ENCODE results near the gene MRPL24. TPM values are rescaled to one million over a fixed set of nuclear protein-coding genes. Genes with fewer than 3 reads are reported as not detected.

Gene MRPL24
- total and polyA plus RNA-seq, 2 of the 13 experiments (the other 11 are each of a cell fraction or from before 2014, with no cell fraction given) = 38.1 to 42.9 TPM

GRCh38 chr1:156689035-156689952 is 51.6 kb downstream of the MRPL24 start (continued):
- TF ChIP-seq YEATS4 (CRISPR knock-in tag; IDR thresholded peaks at IDR 0.05; ENCODE audit: borderline replicate concordance) (no peak), NKX3-1 (CRISPR knock-in tag; IDR thresholded peaks at IDR 0.05) (no peak), ARNT (IDR thresholded peaks at IDR 0.05) (no peak), ZNF749 (CRISPR knock-in tag; IDR thresholded peaks at IDR 0.05; ENCODE audit: borderline replicate concordance) (no peak), SNAPC5 (CRISPR knock-in tag; IDR thresholded peaks at IDR 0.05; ENCODE audit: borderline replicate concordance) (no peak), ZNF816 (CRISPR knock-in tag; IDR thresholded peaks at IDR 0.05; ENCODE audit: borderline replicate concordance) (no peak), ZFP82 (CRISPR knock-in tag; IDR thresholded peaks at IDR 0.05; ENCODE audit: borderline replicate concordance) (no peak), SNAPC4 (CRISPR knock-in tag; IDR thresholded peaks at IDR 0.05) (no peak), ZBTB25 (CRISPR knock-in tag; IDR thresholded peaks at IDR 0.05) (no peak), ZNF343 (CRISPR knock-in tag; IDR thresholded peaks at IDR 0.05) (peak; percentile 26; the same call in 1 of the 2 replicates), ZFP90 (CRISPR knock-in tag; IDR thresholded peaks at IDR 0.05; ENCODE audit: borderline replicate concordance) (no peak), MTF2 (CRISPR knock-in tag; IDR thresholded peaks at IDR 0.05; ENCODE audit: borderline replicate concordance) (no peak), ZNF232 (CRISPR knock-in tag; IDR thresholded peaks at IDR 0.05; ENCODE audit: borderline replicate concordance) (no peak), ZGPAT (CRISPR knock-in tag; IDR thresholded peaks at IDR 0.05) (no peak), FOSL2 (CRISPR knock-in tag; IDR thresholded peaks at IDR 0.05) (peak; percentile 38; the same call in 1 of the 2 replicates), HMGA1 (CRISPR knock-in tag; conservative IDR thresholded peaks at IDR 0.05) (no peak), SIN3A (IDR thresholded peaks at IDR 0.05; ENCODE audit: borderline replicate concordance, low read depth, low read length) (no peak), ZNF383 (CRISPR knock-in tag; IDR thresholded peaks at IDR 0.05; ENCODE audit: borderline replicate concordance) (no peak), PRDM4 (CRISPR knock-in tag; IDR thresholded peaks at IDR 0.05; ENCODE audit: borderline replicate concordance) (no peak)

All from HepG2 (cell line).